Pancreas (tissue), 10 donors: ENCODE data around the gene TSPEAR. TPM values are rescaled to one million over a fixed set of nuclear protein-coding genes. Genes with fewer than 3 reads are reported as not detected.

Source experiments
- ATAC-seq, 4 donors: fragments of 200-7000 bp; cut with Tn5 transposase; one replicate each; pipeline versions ENCODE4 v1.8.0 to v1.9.1; 2020; ENCODE audit warnings: mild to moderate bottlenecking in 4 of 4, moderate library complexity in 4 of 4
- DNase-seq, 6 donors: peaks; one replicate each; pipeline ENCODE4 v3.0.0-alpha.2; 2020
- FAIRE-seq: peaks from 2 replicates; lab custom pipeline; 2012; peaks lifted over from hg19 to GRCh38; lab: Jason Lieb, UNC
- H3K27ac ChIP-seq, 4 donors: fragments of 200-600 bp; sonication (generic); 1 replicate in 3 of 4; 2 replicates in 1 of 4; pipeline versions ENCODE4 v1.5.0 to v1.8.0; 2020
- H3K27me3 ChIP-seq, 4 donors: fragments of 200-600 bp; one replicate each; pipeline ENCODE4 v1.8.0; 2021
- H3K36me3 ChIP-seq, 3 donors: fragments of 200-600 bp; sonication (generic) in 1 of 3; one replicate each; pipeline versions ENCODE4 v1.5.0 to v1.8.0; 2020 to 2021
- H3K4me1 ChIP-seq, 3 donors: fragments of 200-600 bp; one replicate each; pipeline ENCODE4 v1.8.0; 2021
- H3K4me3 ChIP-seq, 4 donors: fragments of 200-600 bp; sonication (generic) in 2 of 4; one replicate each; pipeline versions ENCODE4 v1.5.0 to v1.8.0; 2020 to 2021
- H3K9me3 ChIP-seq, 4 donors: fragments of 200-600 bp; one replicate each; pipeline ENCODE4 v1.8.0; 2021
- CTCF ChIP-seq, 4 donors: fragments of 200-600 bp; sonication (generic) in 3 of 4; IDR thresholded peaks; one replicate each; pipeline versions ENCODE4 v1.5.0 to v1.8.0; 2021; ENCODE audit warnings: antibody characterized with exemption in 4 of 4
- WGBS, 2 donors: extraction: QIAGEN DNeasy Blood & Tissue Kit; methylation state at CpG; one replicate each; pipeline ENCODE4 v1.1.7; 2013; 5-methylcytosine and 5-hydroxymethylcytosine counted together
- intact Hi-C, 3 donors: fragments of 100-400 bp; cut with DNase I; formaldehyde crosslinking; loops; one replicate each; pipeline versions ENCODE4 v1.11.1 to v1.14.2; 2022
- polyA plus RNA-seq, 2 donors: library from polyadenylated mRNA; stranded (reverse); fragments of 200-250 nt; gene quantifications; one replicate each; pipeline ENCODE4 v1.2.3, GENCODE V29; 2013
- total RNA-seq, 6 donors: library from RNA; stranded (reverse); fragmentation: NEBNext Ultra II Directional in 4 of 6; extraction: Animal tissue kit (Norgen Biotek cat#: 25700) in 4 of 6; gene quantifications; one replicate each; pipeline versions ENCODE4 v1.2.1 to v1.2.4, GENCODE V29; 2021 to 2023
- donor health status: healthy with polysubstance abuse.
- donor health status: DM: no; HTN: no; CAD: no; lungs with moderate emphysema.
- donor health status: DM: no; HTN: no; CAD: no.
- donor health status: control.
- donor health status: control.
- donor health status: Bipolar disorder and iron deficiency.
- donor health status: DM: yes; HTN: yes; CAD: no.
- donor health status: DM: no; HTN: no; CAD: no.
- donor health status: DM: no; HTN: no; CAD: no.
- donor health status: DM: yes; HTN: yes; CAD: no.

Gene TSPEAR
- total and polyA plus RNA-seq, 8 donors = 0.05 to 1.4 (median 0.25) TPM; not detected in 1

- Histone ChIP-seq H3K27me3 (no peaks in the 10 kb centered on the region), H3K36me3 (no peaks in the 10 kb centered on the region), H3K4me3 (no peak overlapping the region), H3K27ac (no peak overlapping the region), H3K9me3 (no peaks in the 10 kb centered on the region), H3K4me1 (no peaks in the 10 kb centered on the region)
- DNase-seq = no peak
- intact Hi-C loops = no loop called here
- no peak for ATAC-seq
- no peak for TF ChIP-seq CTCF (IDR thresholded peaks at IDR 0.05)
- WGBS, 2 donors = 87 to 88% methylated on average over 3 of the region's 3 CpGs
- FAIRE-seq = no peak
Observed at GRCh38 chr21:44741921-44742320, 30.5 kb upstream of the TSPEAR start.

DNA sequence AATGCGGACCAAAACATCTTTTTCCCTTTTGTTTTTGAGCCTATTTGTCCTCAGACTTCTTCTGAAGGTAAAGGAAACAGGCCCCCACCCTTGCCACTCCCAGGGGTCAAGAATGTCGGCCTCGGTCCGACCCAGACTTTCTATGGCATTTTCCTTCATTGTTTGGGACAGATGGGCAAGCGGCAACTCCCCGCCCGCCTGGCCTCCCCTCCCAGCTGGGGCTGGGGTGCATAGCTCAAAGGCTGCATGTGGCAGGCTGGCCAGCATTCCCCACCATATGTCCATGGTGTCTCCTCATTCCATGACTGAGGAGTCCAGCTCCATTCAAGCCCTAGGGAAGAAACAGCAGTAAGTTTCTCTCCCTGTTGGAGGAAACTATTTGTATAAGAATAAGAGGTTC lies 29.4 kb upstream of the TSPEAR start:
- intact Hi-C loops = no loop called here
- H3K4me3 ChIP-seq = no peak overlapping the region
- no peaks in the 10 kb centered on the region for H3K27me3 ChIP-seq
- H3K4me1 ChIP-seq = no peaks in the 10 kb centered on the region
- H3K36me3 ChIP-seq = no peaks in the 10 kb centered on the region
- ATAC-seq = no peak
- WGBS, 2 donors = 75 to 82% methylated on average over 7 of the region's 7 CpGs
- FAIRE-seq = no peak
- DNase-seq = no peak
- H3K27ac ChIP-seq = no peak overlapping the region
- H3K9me3 ChIP-seq = no peaks in the 10 kb centered on the region
- no peak for TF ChIP-seq CTCF (IDR thresholded peaks at IDR 0.05)

DNA sequence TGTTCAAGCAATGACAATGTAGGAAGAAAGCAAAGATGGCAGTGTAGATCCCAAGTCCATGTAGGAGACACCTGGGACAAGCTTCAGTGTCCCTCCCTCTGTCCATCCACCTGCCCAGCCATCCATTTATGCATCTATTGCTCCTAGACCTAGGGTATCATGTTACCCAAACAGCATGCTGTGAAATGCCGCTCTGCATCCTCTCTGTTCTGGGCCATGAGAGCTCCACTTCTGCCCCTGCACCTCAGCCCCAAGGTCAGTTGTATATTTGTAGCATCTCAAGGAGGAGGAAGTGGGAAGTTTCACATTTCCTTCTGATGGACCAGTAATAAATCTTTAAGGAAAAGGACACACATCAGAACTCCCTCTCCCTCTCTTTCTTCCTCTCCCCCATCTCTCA lies 27.9 kb upstream of the TSPEAR start:
- Histone ChIP-seq H3K4me1 (no peaks in the 10 kb centered on the region), H3K4me3 (no peak overlapping the region), H3K36me3 (no peaks in the 10 kb centered on the region), H3K27me3 (no peaks in the 10 kb centered on the region), H3K9me3 (no peaks in the 10 kb centered on the region), H3K27ac (no peak overlapping the region)
- FAIRE-seq (no peak), DNase-seq (no peak), ATAC-seq (no peak)
- WGBS, 2 donors = 89 to 92% methylated on average over 1 of the region's 1 CpG
- intact Hi-C loops = no loop called here
- TF ChIP-seq CTCF (IDR thresholded peaks at IDR 0.05) = no peak

GRCh38 chr21:44738621-44739020 lies 27.2 kb upstream of the TSPEAR start:
- Histone ChIP-seq H3K4me3 (no peak overlapping the region), H3K36me3 (no peaks in the 10 kb centered on the region), H3K9me3 (no peaks in the 10 kb centered on the region), H3K27me3 (no peaks in the 10 kb centered on the region), H3K4me1 (no peaks in the 10 kb centered on the region), H3K27ac (no peak overlapping the region)
- WGBS, 2 donors = 82 to 83% methylated on average over 3 of the region's 3 CpGs
- intact Hi-C loops = no loop called here
- no peak for TF ChIP-seq CTCF (IDR thresholded peaks at IDR 0.05)
- FAIRE-seq (no peak), DNase-seq (no peak), ATAC-seq (no peak)

- Histone ChIP-seq H3K27me3 (no peaks in the 10 kb centered on the region), H3K4me1 (no peaks in the 10 kb centered on the region), H3K9me3 (no peaks in the 10 kb centered on the region), H3K27ac (no peak overlapping the region), H3K4me3 (no peak overlapping the region), H3K36me3 (no peaks in the 10 kb centered on the region)
- FAIRE-seq (no peak), DNase-seq (no peak), ATAC-seq (no peak)
- WGBS, 2 donors = 60% methylated on average over 3 of the region's 3 CpGs
- intact Hi-C loops = no loop called here
- no peak for TF ChIP-seq CTCF (IDR thresholded peaks at IDR 0.05)
Observed at GRCh38 chr21:44737706-44738354, 26.5 kb upstream of the TSPEAR start.
